GM12878 (cell line): Measurements from ENCODE around the gene PHACTR1. TPM values are rescaled to one million over a fixed set of nuclear protein-coding genes. Genes with fewer than 3 reads are reported as not detected.
A peak's percentile ranks its signal among the peaks of the same experiment; 100 is the strongest.

Source experiments
- ATAC-seq: fragments of 200-7000 bp; cut with Tn5 transposase; 3 replicates; pipeline ENCODE4 v1.9.1; 2020; ENCODE audit warnings: mild to moderate bottlenecking, moderate library complexity
- BruUV-seq: library from RNA; stranded (reverse); fragments of 400-500 nt; replicated peaks from 2 replicates; lab custom pipeline; 2021; lab: Mats Ljungman, UMichigan
- CTCF ChIA-PET: fragments of 300-600 bp; sonication (Branson Sonifier 250); formaldehyde crosslinking; extraction: SDS; loops from one replicate; lab custom pipeline; 2021; ENCODE audit warnings: inconsistent platforms; lab: Yijun Ruan, JAX
- POLR2A ChIA-PET: fragments of 350-600 bp; formaldehyde crosslinking; extraction: SDS; loops from one replicate; lab custom pipeline; 2021; ENCODE audit warnings: inconsistent platforms; lab: Charles Lee
- RAD21 ChIA-PET: fragments of 300-600 bp; sonication (Branson Sonifier 250); formaldehyde crosslinking; loops from one replicate; lab custom pipeline; 2023; ENCODE audit warnings: antibody characterized with exemption; ENCODE audit not compliant: unreplicated experiment; lab: Charles Lee
- SMC1A ChIA-PET: fragments of 300-600 bp; sonication (Branson Sonifier 250); formaldehyde crosslinking; loops from one replicate; lab custom pipeline; 2023; ENCODE audit not compliant: unreplicated experiment, uncharacterized antibody; lab: Charles Lee
- DNase-seq: peaks from one replicate; pipeline ENCODE4 v3.0.0-alpha.2; 2011; ENCODE audit warnings: low read depth, low spot score
- FAIRE-seq: peaks from 3 replicates; lab custom pipeline; 2011; peaks lifted over from hg19 to GRCh38; lab: Jason Lieb, UNC
- H2AFZ ChIP-seq: 2 replicates; pipeline ENCODE4 v1.6.0; 2011; ENCODE audit warnings: low read depth, low read length, control low read depth; ENCODE audit not compliant: control insufficient read depth
- H3K27ac ChIP-seq: 2 replicates; pipeline ENCODE4 v1.5.1; 2011; ENCODE audit warnings: control low read depth; ENCODE audit not compliant: control insufficient read depth, insufficient read depth
- H3K27me3 ChIP-seq, 2 experiments: replicated peaks in 1 of 2; 2 replicates each; pipeline versions ENCODE4 v1.6.0 to v1.6.1; 2011; ENCODE audit warnings: low read length in 1 of 2; ENCODE audit not compliant: control insufficient read depth in 2 of 2, insufficient read depth in 2 of 2
- H3K36me3 ChIP-seq, 2 experiments: 2 replicates each; pipeline ENCODE4 v1.5.1; 2011; ENCODE audit warnings: low read length in 1 of 2; ENCODE audit not compliant: control insufficient read depth in 2 of 2, insufficient read depth in 2 of 2
- H3K4me1 ChIP-seq: 2 replicates; pipeline ENCODE4 v1.6.1; 2011; ENCODE audit warnings: mild to moderate bottlenecking, low read length, moderate library complexity, mixed read lengths; ENCODE audit not compliant: control insufficient read depth, insufficient read depth
- H3K4me2 ChIP-seq: 2 replicates; pipeline ENCODE4 v1.6.0; 2011; ENCODE audit warnings: control low read depth; ENCODE audit not compliant: control insufficient read depth, insufficient read depth
- H3K4me3 ChIP-seq: fragments of 200-600 bp; sonication (generic); 2 replicates; pipeline ENCODE4 v1.5.1; 2016
- H3K79me2 ChIP-seq: 2 replicates; pipeline ENCODE4 v1.6.0; 2011; ENCODE audit warnings: low read length; ENCODE audit not compliant: control insufficient read depth, insufficient read depth
- H3K9ac ChIP-seq: 2 replicates; pipeline ENCODE4 v1.8.0; 2011; ENCODE audit warnings: low read length, control low read depth, mixed read lengths; ENCODE audit not compliant: control insufficient read depth, insufficient read depth
- H3K9me3 ChIP-seq: replicated peaks from 3 replicates; pipeline ENCODE4 v1.5.1; 2011; ENCODE audit warnings: mild to moderate bottlenecking, low read length; ENCODE audit not compliant: control insufficient read depth, insufficient read depth
- H4K20me1 ChIP-seq: 2 replicates; pipeline ENCODE4 v1.6.0; 2011; ENCODE audit not compliant: control insufficient read depth, insufficient read depth
- BCL11A ChIP-seq: IDR thresholded peaks from 2 replicates; pipeline ENCODE4 v1.6.1; 2011; ENCODE audit warnings: low read depth, low read length
- BCL3 ChIP-seq: IDR thresholded peaks from 2 replicates; pipeline ENCODE4 v1.6.1; 2011; ENCODE audit warnings: borderline replicate concordance, low read depth, mild to moderate bottlenecking, moderate library complexity, low read length; ENCODE audit not compliant: insufficient read depth, poor library complexity, severe bottlenecking
- MEF2A ChIP-seq: IDR thresholded peaks from 2 replicates; pipeline ENCODE4 v1.6.1; 2011; ENCODE audit warnings: low read depth, mild to moderate bottlenecking, low read length, moderate library complexity; ENCODE audit not compliant: insufficient read depth
- MTA2 ChIP-seq: fragments of 450-650 bp; IDR thresholded peaks from 2 replicates; pipeline ENCODE4 v1.6.1; 2016; ENCODE audit warnings: low read depth, mild to moderate bottlenecking, moderate library complexity
- RBBP5 ChIP-seq: fragments of 200-600 bp; sonication (generic); conservative IDR thresholded peaks from 2 replicates; pipeline ENCODE4 v1.6.1; 2016
- SKIL ChIP-seq: fragments of 450-650 bp; IDR thresholded peaks from 2 replicates; pipeline ENCODE4 v1.6.1; 2017; ENCODE audit warnings: mild to moderate bottlenecking, low read depth, inconsistent platforms; ENCODE audit not compliant: poor library complexity, severe bottlenecking
- SMC3 ChIP-seq: IDR thresholded peaks from 2 replicates; pipeline ENCODE4 v1.6.1; 2011; ENCODE audit warnings: low read length, improper control_type of control experiment, borderline replicate concordance
- SREBF1 ChIP-seq: IDR thresholded peaks from 2 replicates; pipeline ENCODE4 v1.6.1; 2012; ENCODE audit warnings: mild to moderate bottlenecking, low read length
- WRNIP1 ChIP-seq: IDR thresholded peaks from 2 replicates; pipeline ENCODE4 v1.6.1; 2011; ENCODE audit warnings: low read depth, low read length, improper control_type of control experiment, borderline replicate concordance
- ZNF207 ChIP-seq: fragments of 450-650 bp; IDR thresholded peaks from 2 replicates; pipeline ENCODE4 v1.6.1; 2014; ENCODE audit warnings: antibody characterized with exemption, mild to moderate bottlenecking, borderline replicate concordance
- WGBS: methylation state at CpG from one replicate; pipeline ENCODE4 v1.1.6; 2016; ENCODE audit warnings: low lambda C conversion rate; ENCODE audit not compliant: insufficient replicate concordance, insufficient coverage; ENCODE audit errors: missing lambda C conversion rate; 5-methylcytosine and 5-hydroxymethylcytosine counted together
- in situ Hi-C: fragments of 300-500 bp; cut with MboI; formaldehyde crosslinking; loops from 9 replicates; pipeline ENCODE4 v1.14.3; 2018; ENCODE audit warnings: mixed read lengths
- intact Hi-C: fragments of 100-400 bp; cut with micrococcal nuclease; formaldehyde crosslinking; loops from one replicate; pipeline ENCODE4 v1.14.2; 2022; ENCODE audit not compliant: unreplicated experiment
- polyA plus RNA-seq, 11 experiments: library from polyadenylated mRNA; depleted of rRNA in 4 of 11; unstranded in 6 of 11; stranded (reverse) in 5 of 11; fragments of >200 nt; fragmentation: Nextera tagmentation in 4 of 11; fragmentation: Illumina TruSeq in 1 of 11; extraction: Ambion mirVana in 4 of 11; extraction: Trizol in 1 of 11; gene quantifications; 1 replicate in 1 of 11; 2 replicates in 10 of 11; pipeline versions ENCODE4 v1.2.1 to v1.2.3, GENCODE V29; 2011 to 2016; ENCODE audit warnings: inconsistent platforms in 2 of 11, missing spikeins in 2 of 11, low read depth in 1 of 11
- total RNA-seq, 4 experiments: library from RNA; depleted of rRNA in 3 of 4; stranded (reverse); fragments of >200 nt in 3 of 4; fragmentation: Illumina TruSeq in 1 of 4; extraction: Trizol in 1 of 4; gene quantifications; 2 replicates each; pipeline versions ENCODE4 v1.2.1 to v1.2.3, GENCODE V29; 2013 to 2021
- TF ChIP-seq, protein P1 (sequence below): fragments of 450-650 bp; IDR thresholded peaks from 2 replicates; pipeline ENCODE4 v1.6.1; 2017; ENCODE audit warnings: mild to moderate bottlenecking
- TF ChIP-seq, protein P2 (sequence below): IDR thresholded peaks from 2 replicates; pipeline ENCODE4 v1.6.1; 2012; ENCODE audit warnings: improper control_type of control experiment, low read depth, low read length; ENCODE audit not compliant: insufficient replicate concordance

The PHACTR1 gene
- total and polyA plus RNA-seq, 10 of the 15 experiments (the other 5 are each of a cell fraction or from before 2014, with no cell fraction given), result 34.2 to 94.6 (median 62.3) TPM

- ChIA-PET POLR2A (interaction anchor here (0.6 to 3.3 kb wide), 10 partner anchors 13 to 126 kb away, joined by 3 to 26 read pairs (median 12); partner anchors contain the start of gene TBC1D7), SMC1A (interaction anchor here (1.1 to 6.6 kb wide), 10 partner anchors 8 to 124 kb away, joined by 3 to 81 read pairs (median 18); partner anchors contain the start of gene TBC1D7), RAD21 (interaction anchor here (1.0 to 5.0 kb wide), 13 partner anchors 8 to 170 kb away, joined by 3 to 116 read pairs (median 4); no protein-coding TSS in a partner anchor), CTCF (interaction anchor here (0.6 to 5.2 kb wide), 11 partner anchors 9 to 73 kb away, joined by 3 to 45 read pairs (median 7); no protein-coding TSS in a partner anchor)
- BruUV-seq, result no TSS peak
- Histone ChIP-seq H3K9ac (no peak overlapping the region), H4K20me1 (no peaks in the 10 kb centered on the region), H3K36me3 (no peaks in the 10 kb centered on the region), H3K4me1 (peaks cover 59% of the 10 kb centered on the region), H3K27ac (peak overlapping the region; percentile 50), H3K27me3 (no peaks in the 10 kb centered on the region), H3K9me3 (peaks cover 9% of the 10 kb centered on the region), H3K4me2 (peak overlapping the region; percentile 96), H3K4me3 (no peak overlapping the region), H2AFZ (peak overlapping the region; percentile 10; the same call in 1 of the 2 replicates), H3K79me2 (no peaks in the 10 kb centered on the region)
- intact Hi-C loops, result loop anchor here (2.0 kb wide), 1 partner anchor 31 kb away; no protein-coding TSS in a partner anchor
- WGBS, result 0% methylated on average over 3 of the region's 3 CpGs
- in situ Hi-C loops, result no loop called here
- DNase-seq (peak; percentile 81), ATAC-seq (peak; percentile 83), FAIRE-seq (no peak)
- TF ChIP-seq SREBF1, result no peak
- TF ChIP-seq WRNIP1, result no peak
- TF ChIP-seq, protein P1, sequence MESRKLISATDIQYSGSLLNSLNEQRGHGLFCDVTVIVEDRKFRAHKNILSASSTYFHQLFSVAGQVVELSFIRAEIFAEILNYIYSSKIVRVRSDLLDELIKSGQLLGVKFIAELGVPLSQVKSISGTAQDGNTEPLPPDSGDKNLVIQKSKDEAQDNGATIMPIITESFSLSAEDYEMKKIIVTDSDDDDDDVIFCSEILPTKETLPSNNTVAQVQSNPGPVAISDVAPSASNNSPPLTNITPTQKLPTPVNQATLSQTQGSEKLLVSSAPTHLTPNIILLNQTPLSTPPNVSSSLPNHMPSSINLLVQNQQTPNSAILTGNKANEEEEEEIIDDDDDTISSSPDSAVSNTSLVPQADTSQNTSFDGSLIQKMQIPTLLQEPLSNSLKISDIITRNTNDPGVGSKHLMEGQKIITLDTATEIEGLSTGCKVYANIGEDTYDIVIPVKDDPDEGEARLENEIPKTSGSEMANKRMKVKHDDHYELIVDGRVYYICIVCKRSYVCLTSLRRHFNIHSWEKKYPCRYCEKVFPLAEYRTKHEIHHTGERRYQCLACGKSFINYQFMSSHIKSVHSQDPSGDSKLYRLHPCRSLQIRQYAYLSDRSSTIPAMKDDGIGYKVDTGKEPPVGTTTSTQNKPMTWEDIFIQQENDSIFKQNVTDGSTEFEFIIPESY, result peak; percentile 39; the same call in 1 of the 2 replicates
- no peak for TF ChIP-seq RBBP5
- TF ChIP-seq MTA2, result peak; percentile 96
- peak; percentile 91 for TF ChIP-seq BCL3
- TF ChIP-seq ZNF207, result peak; percentile 70; the same call in 1 of the 2 replicates
- TF ChIP-seq SKIL, result peak; percentile 99
- peak; percentile 81; the same call in 1 of the 2 replicates for TF ChIP-seq BCL11A
- TF ChIP-seq MEF2A, result peak; percentile 100
- TF ChIP-seq, protein P2, sequence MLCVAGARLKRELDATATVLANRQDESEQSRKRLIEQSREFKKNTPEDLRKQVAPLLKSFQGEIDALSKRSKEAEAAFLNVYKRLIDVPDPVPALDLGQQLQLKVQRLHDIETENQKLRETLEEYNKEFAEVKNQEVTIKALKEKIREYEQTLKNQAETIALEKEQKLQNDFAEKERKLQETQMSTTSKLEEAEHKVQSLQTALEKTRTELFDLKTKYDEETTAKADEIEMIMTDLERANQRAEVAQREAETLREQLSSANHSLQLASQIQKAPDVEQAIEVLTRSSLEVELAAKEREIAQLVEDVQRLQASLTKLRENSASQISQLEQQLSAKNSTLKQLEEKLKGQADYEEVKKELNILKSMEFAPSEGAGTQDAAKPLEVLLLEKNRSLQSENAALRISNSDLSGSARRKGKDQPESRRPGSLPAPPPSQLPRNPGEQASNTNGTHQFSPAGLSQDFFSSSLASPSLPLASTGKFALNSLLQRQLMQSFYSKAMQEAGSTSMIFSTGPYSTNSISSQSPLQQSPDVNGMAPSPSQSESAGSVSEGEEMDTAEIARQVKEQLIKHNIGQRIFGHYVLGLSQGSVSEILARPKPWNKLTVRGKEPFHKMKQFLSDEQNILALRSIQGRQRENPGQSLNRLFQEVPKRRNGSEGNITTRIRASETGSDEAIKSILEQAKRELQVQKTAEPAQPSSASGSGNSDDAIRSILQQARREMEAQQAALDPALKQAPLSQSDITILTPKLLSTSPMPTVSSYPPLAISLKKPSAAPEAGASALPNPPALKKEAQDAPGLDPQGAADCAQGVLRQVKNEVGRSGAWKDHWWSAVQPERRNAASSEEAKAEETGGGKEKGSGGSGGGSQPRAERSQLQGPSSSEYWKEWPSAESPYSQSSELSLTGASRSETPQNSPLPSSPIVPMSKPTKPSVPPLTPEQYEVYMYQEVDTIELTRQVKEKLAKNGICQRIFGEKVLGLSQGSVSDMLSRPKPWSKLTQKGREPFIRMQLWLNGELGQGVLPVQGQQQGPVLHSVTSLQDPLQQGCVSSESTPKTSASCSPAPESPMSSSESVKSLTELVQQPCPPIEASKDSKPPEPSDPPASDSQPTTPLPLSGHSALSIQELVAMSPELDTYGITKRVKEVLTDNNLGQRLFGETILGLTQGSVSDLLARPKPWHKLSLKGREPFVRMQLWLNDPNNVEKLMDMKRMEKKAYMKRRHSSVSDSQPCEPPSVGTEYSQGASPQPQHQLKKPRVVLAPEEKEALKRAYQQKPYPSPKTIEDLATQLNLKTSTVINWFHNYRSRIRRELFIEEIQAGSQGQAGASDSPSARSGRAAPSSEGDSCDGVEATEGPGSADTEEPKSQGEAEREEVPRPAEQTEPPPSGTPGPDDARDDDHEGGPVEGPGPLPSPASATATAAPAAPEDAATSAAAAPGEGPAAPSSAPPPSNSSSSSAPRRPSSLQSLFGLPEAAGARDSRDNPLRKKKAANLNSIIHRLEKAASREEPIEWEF, result peak; percentile 70
- TF ChIP-seq SMC3, result peak; percentile 16; the same call in 1 of the 2 replicates
Observed at GRCh38 chr6:13259393-13259792, 542.8 kb downstream of the PHACTR1 start.
